Measurements from ENCODE around the gene CNBD2.

CNBD2 gene

DNA sequence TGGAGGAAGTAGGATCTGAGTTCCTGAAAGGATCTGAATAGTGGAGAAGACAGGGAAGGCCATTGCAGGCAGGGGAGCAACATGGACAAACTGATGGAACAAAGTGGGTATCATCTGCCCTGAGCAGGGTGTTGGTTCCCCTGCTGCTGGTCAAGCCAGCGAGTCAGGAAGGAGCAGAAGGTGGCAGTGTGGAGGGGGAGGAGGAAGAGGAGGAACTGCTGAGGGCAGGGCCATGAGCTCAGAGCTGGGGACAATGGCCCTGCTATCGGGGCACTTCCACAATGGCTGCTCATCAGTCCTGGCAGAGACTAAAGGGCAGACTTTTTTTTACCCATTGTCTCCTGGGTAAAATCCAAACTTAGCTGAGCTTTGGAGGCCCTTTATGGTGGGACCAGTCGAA, 13.6 kb downstream of the CNBD2 start:
- H3K27ac ChIP-seq, result no peak overlapping the region
- H3K36me3 ChIP-seq (ENCODE audit: insufficient read depth), result no peaks in the 10 kb centered on the region
- no peak overlapping the region for H3K4me2 ChIP-seq
- H2AFZ ChIP-seq (ENCODE audit: low read depth), result no peak overlapping the region
- no peak overlapping the region for H3K9ac ChIP-seq
- H4K20me1 ChIP-seq (ENCODE audit: insufficient read depth), result no peaks in the 10 kb centered on the region
- H3K4me3 ChIP-seq (IDR thresholded peaks at IDR 0.05; ENCODE audit: insufficient read depth, low read depth, low read length), result no peak overlapping the region
- no peaks in the 10 kb centered on the region for H3K79me2 ChIP-seq (ENCODE audit: insufficient read depth, low read depth)
- no peak for TF ChIP-seq CTCF (conservative IDR thresholded peaks at IDR 0.05; ENCODE audit: low read depth, low read length)
- no peaks in the 10 kb centered on the region; the same call in 1 of the 2 replicates for H3K27me3 ChIP-seq (ENCODE audit: insufficient read depth, low read depth)
- peaks cover 17% of the 10 kb centered on the region for H3K4me1 ChIP-seq (ENCODE audit: low read depth, poor library complexity, severe bottlenecking)

GRCh38 chr20:35984382-35984781, 16.0 kb downstream of the CNBD2 start:
- no peak overlapping the region for H2AFZ ChIP-seq (ENCODE audit: low read depth)
- H3K27ac ChIP-seq, result no peak overlapping the region
- H4K20me1 ChIP-seq (ENCODE audit: insufficient read depth), result no peaks in the 10 kb centered on the region
- no peak overlapping the region for H3K4me2 ChIP-seq
- H3K79me2 ChIP-seq (ENCODE audit: insufficient read depth, low read depth), result no peaks in the 10 kb centered on the region
- TF ChIP-seq CTCF (conservative IDR thresholded peaks at IDR 0.05; ENCODE audit: low read depth, low read length), result no peak
- H3K27me3 ChIP-seq (ENCODE audit: insufficient read depth, low read depth), result no peaks in the 10 kb centered on the region; the same call in 1 of the 2 replicates
- no peak overlapping the region for H3K4me3 ChIP-seq (IDR thresholded peaks at IDR 0.05; ENCODE audit: insufficient read depth, low read depth, low read length)
- no peak overlapping the region for H3K9ac ChIP-seq
- no peaks in the 10 kb centered on the region for H3K36me3 ChIP-seq (ENCODE audit: insufficient read depth)
- no peaks in the 10 kb centered on the region for H3K4me1 ChIP-seq (ENCODE audit: low read depth, poor library complexity, severe bottlenecking)

- Histone ChIP-seq H3K27me3 (ENCODE audit: insufficient read depth, low read depth) (no peaks in the 10 kb centered on the region; the same call in 1 of the 2 replicates), H3K79me2 (ENCODE audit: insufficient read depth, low read depth) (no peaks in the 10 kb centered on the region), H3K4me1 (ENCODE audit: low read depth, poor library complexity, severe bottlenecking) (peaks cover under 1% of the 10 kb centered on the region), H2AFZ (ENCODE audit: low read depth) (no peak overlapping the region), H3K9ac (no peak overlapping the region), H3K36me3 (ENCODE audit: insufficient read depth) (no peaks in the 10 kb centered on the region), H3K4me3 (IDR thresholded peaks at IDR 0.05; ENCODE audit: insufficient read depth, low read depth, low read length) (no peak overlapping the region), H4K20me1 (ENCODE audit: insufficient read depth) (no peaks in the 10 kb centered on the region), H3K27ac (no peak overlapping the region), H3K4me2 (no peak overlapping the region)
- no peak for TF ChIP-seq CTCF (conservative IDR thresholded peaks at IDR 0.05; ENCODE audit: low read depth, low read length)
These were observed 17.4 kb downstream of the CNBD2 start for GRCh38 chr20:35985806-35986205.

DNA sequence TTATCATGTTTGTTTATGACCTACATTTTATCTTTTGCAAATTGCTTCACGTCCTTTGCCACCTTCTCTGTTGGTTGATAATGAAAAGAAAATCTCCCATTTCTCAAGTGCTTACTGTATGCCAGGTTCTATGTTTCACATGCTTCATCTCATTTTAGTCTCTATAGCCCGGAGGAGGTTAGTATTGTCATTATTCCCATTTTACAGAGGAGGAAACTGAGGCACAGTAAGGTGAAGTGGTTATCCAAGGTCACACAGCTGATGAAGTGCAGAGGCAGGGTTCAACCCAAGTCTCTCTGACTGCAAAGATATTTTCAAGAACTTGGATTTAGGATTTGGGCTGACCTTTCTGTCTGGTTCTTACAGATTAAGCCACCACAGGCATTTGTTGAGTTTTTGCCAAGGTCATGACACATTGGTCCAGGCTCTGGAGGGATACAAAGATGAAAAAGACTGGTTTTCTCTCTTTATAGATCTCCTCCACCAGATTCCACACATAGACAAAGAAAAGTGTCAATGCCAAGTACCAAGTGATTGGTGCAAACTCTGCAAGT, 20.6 kb downstream of the CNBD2 start:
- H4K20me1 ChIP-seq (ENCODE audit: insufficient read depth), result no peaks in the 10 kb centered on the region
- no peak overlapping the region for H3K4me2 ChIP-seq
- no peak for TF ChIP-seq CTCF (conservative IDR thresholded peaks at IDR 0.05; ENCODE audit: low read depth, low read length)

More for the DNA sequence above, 20.6 kb downstream of the CNBD2 start:
- Histone ChIP-seq H3K9ac (no peak overlapping the region), H3K27ac (no peak overlapping the region), H3K27me3 (ENCODE audit: insufficient read depth, low read depth) (no peaks in the 10 kb centered on the region), H3K36me3 (ENCODE audit: insufficient read depth) (no peaks in the 10 kb centered on the region), H3K79me2 (ENCODE audit: insufficient read depth, low read depth) (no peaks in the 10 kb centered on the region), H2AFZ (ENCODE audit: low read depth) (no peak overlapping the region), H3K4me1 (ENCODE audit: low read depth, poor library complexity, severe bottlenecking) (peaks cover 22% of the 10 kb centered on the region), H3K4me3 (IDR thresholded peaks at IDR 0.05; ENCODE audit: insufficient read depth, low read depth, low read length) (no peak overlapping the region)
